MCF 10A (cell line): ENCODE measurements around the gene MOB1B. TPM values are rescaled to one million over a fixed set of nuclear protein-coding genes. Genes with fewer than 3 reads are reported as not detected.
"Not testable (repeated sequence)": the region's sequence is repeated elsewhere in the genome, so short reads cannot be mapped to it uniquely, and the experiment has no call there.

ENCODE experiments used
- BruUV-seq: library from RNA; stranded (reverse); fragments of 400-500 nt; replicated peaks from 2 replicates; lab custom pipeline; 2021; lab: Mats Ljungman, UMichigan
- CTCF ChIA-PET: fragments of 300-600 bp; sonication (Branson Sonifier 250); formaldehyde crosslinking; extraction: SDS; loops from one replicate; lab custom pipeline; 2021; ENCODE audit warnings: antibody characterized with exemption, inconsistent platforms; lab: Yijun Ruan, JAX
- POLR2A ChIA-PET: fragments of 300-600, 350-650 bp; sonication (Branson Sonifier 250); formaldehyde crosslinking; extraction: SDS; loops from one replicate; lab custom pipeline; 2020; ENCODE audit warnings: antibody characterized with exemption, inconsistent platforms; lab: Yijun Ruan, JAX
- DNase-seq: peaks from one replicate; pipeline ENCODE4 v3.0.0-alpha.2; 2018; ENCODE audit not compliant: unreplicated experiment
- H3K27ac Mint-ChIP-seq: one replicate; pipeline ENCODE4 v1.8.0; 2022; ENCODE audit warnings: mild to moderate bottlenecking, low read depth, mixed read lengths; ENCODE audit not compliant: unreplicated experiment
- H3K27me3 Mint-ChIP-seq: one replicate; pipeline ENCODE4 v1.8.0; 2022; ENCODE audit warnings: mixed read lengths; ENCODE audit not compliant: insufficient read depth, unreplicated experiment
- H3K36me3 Mint-ChIP-seq: one replicate; pipeline ENCODE4 v1.8.0; 2022; ENCODE audit warnings: mild to moderate bottlenecking, moderate library complexity, mixed read lengths; ENCODE audit not compliant: insufficient read depth, unreplicated experiment
- H3K4me1 Mint-ChIP-seq: one replicate; pipeline ENCODE4 v1.8.0; 2022; ENCODE audit warnings: mixed read lengths; ENCODE audit not compliant: insufficient read depth, unreplicated experiment
- H3K4me3 Mint-ChIP-seq: one replicate; pipeline ENCODE4 v1.8.0; 2022; ENCODE audit warnings: mild to moderate bottlenecking, moderate library complexity, mixed read lengths; ENCODE audit not compliant: unreplicated experiment
- H3K9me3 Mint-ChIP-seq: one replicate; pipeline ENCODE4 v1.8.0; 2022; ENCODE audit warnings: mixed read lengths; ENCODE audit not compliant: unreplicated experiment
- CTCF ChIP-seq: fragments of 200-600 bp; IDR thresholded peaks from one replicate; pipeline ENCODE4 v1.8.0; 2022; ENCODE audit warnings: antibody characterized with exemption, mild to moderate bottlenecking; ENCODE audit not compliant: unreplicated experiment
- intact Hi-C: fragments of 100-400 bp; cut with micrococcal nuclease; formaldehyde crosslinking; loops from 2 replicates; pipeline ENCODE4 v1.14.1; 2022
- total RNA-seq: library from RNA; stranded (reverse); gene quantifications from 2 replicates; pipeline ENCODE4 v1.2.3, GENCODE V29; 2022

The MOB1B gene
- total RNA-seq, 1 experiment from 2014 or later: 16.1 TPM

GRCh38 chr4:70892086-70892769, 9.9 kb upstream of the MOB1B start:
- no peaks in the 10 kb centered on the region for H3K27me3 Mint-ChIP-seq
- no peak for DNase-seq
- H3K36me3 Mint-ChIP-seq: no peaks in the 10 kb centered on the region
- POLR2A ChIA-PET: interaction anchor here (0.7 kb wide), 1 partner anchor 53 kb away, joined by 3 read pairs; no protein-coding TSS in a partner anchor
- H3K4me3 Mint-ChIP-seq: no peak overlapping the region
- TF ChIP-seq CTCF: no peak
- intact Hi-C loops: no loop called here
- no peaks in the 10 kb centered on the region for H3K4me1 Mint-ChIP-seq
- H3K9me3 Mint-ChIP-seq: no peaks in the 10 kb centered on the region
- no TSS peak for BruUV-seq
- CTCF ChIA-PET: interaction anchor here (0.6 kb wide), 1 partner anchor 232 kb away, joined by 5 read pairs; no protein-coding TSS in a partner anchor
- no peak overlapping the region for H3K27ac Mint-ChIP-seq

- ChIA-PET POLR2A (no interaction called here), CTCF (interaction anchor here (0.6 kb wide), 1 partner anchor 21 kb away, joined by 4 read pairs; no protein-coding TSS in a partner anchor)
- Mint-ChIP-seq H3K27me3 (no peaks in the 10 kb centered on the region), H3K4me3 (no peak overlapping the region), H3K36me3 (no peaks in the 10 kb centered on the region), H3K9me3 (no peaks in the 10 kb centered on the region), H3K27ac (no peak overlapping the region), H3K4me1 (no peaks in the 10 kb centered on the region)
- no TSS peak for BruUV-seq
- intact Hi-C loops: no loop called here
- TF ChIP-seq CTCF: no peak
- DNase-seq: no peak
Observed at GRCh38 chr4:70893790-70894189, 8.4 kb upstream of the MOB1B start.

GRCh38 chr4:70895405-70895804, 6.8 kb upstream of the MOB1B start:
- Mint-ChIP-seq H3K36me3 (no peaks in the 10 kb centered on the region), H3K27ac (no peak overlapping the region), H3K27me3 (no peaks in the 10 kb centered on the region), H3K9me3 (no peaks in the 10 kb centered on the region), H3K4me3 (no peak overlapping the region), H3K4me1 (no peaks in the 10 kb centered on the region)
- ChIA-PET CTCF (no interaction called here), POLR2A (interaction anchor here (1.0 kb wide), 1 partner anchor 51 kb away, joined by 4 read pairs; no protein-coding TSS in a partner anchor)
- TF ChIP-seq CTCF: no peak
- BruUV-seq: no TSS peak
- no peak for DNase-seq
- intact Hi-C loops: no loop called here

GRCh38 chr4:70895811-70896491, 6.2 kb upstream of the MOB1B start:
- intact Hi-C loops: no loop called here
- TF ChIP-seq CTCF: no peak
- Mint-ChIP-seq H3K4me3 (no peak overlapping the region), H3K4me1 (no peaks in the 10 kb centered on the region), H3K9me3 (no peaks in the 10 kb centered on the region), H3K27me3 (no peaks in the 10 kb centered on the region), H3K36me3 (no peaks in the 10 kb centered on the region), H3K27ac (no peak overlapping the region)
- POLR2A ChIA-PET: interaction anchor here (0.6 kb wide), 1 partner anchor 927 kb away, joined by 3 read pairs; no protein-coding TSS in a partner anchor
- DNase-seq: no peak
- no TSS peak for BruUV-seq
- CTCF ChIA-PET: no interaction called here

GRCh38 chr4:70898581-70898980, 3.6 kb upstream of the MOB1B start:
- H3K4me1 Mint-ChIP-seq, H3K27me3 Mint-ChIP-seq, H3K36me3 Mint-ChIP-seq, H3K9me3 Mint-ChIP-seq, BruUV-seq, intact Hi-C loops, DNase-seq, H3K27ac Mint-ChIP-seq, H3K4me3 Mint-ChIP-seq: not testable (repeated sequence)
- ChIA-PET POLR2A (interaction anchor here (0.5 to 0.6 kb wide), 2 partner anchors 99 to 1594 kb away, joined by 3 read pairs; no protein-coding TSS in a partner anchor), CTCF (interaction anchor here (0.5 to 0.6 kb wide), 2 partner anchors 36 to 288 kb away, joined by 3 to 4 read pairs; no protein-coding TSS in a partner anchor)
